T-cell (primary cell): Measurements from ENCODE around the gene ING4. TPM values are rescaled to one million over a fixed set of nuclear protein-coding genes. Genes with fewer than 3 reads are reported as not detected.

ENCODE experiments used
- ATAC-seq, 4 experiments: fragments of 200-7000 bp in 3 of 4; fragments of 150-1000 bp in 1 of 4; cut with Tn5 transposase; replicated peaks in 1 of 4; 1 replicate in 3 of 4; 2 replicates in 1 of 4; pipeline ENCODE4 v1.10.0; 2021; ENCODE audit warnings: moderate library complexity in 3 of 4, mild to moderate bottlenecking in 2 of 4, moderate number of reproducible peaks in 1 of 4
- CTCF ChIA-PET, 2 donors: fragments of 300-600 bp; sonication (Branson Sonifier 250); formaldehyde crosslinking; loops; one replicate each; lab custom pipeline; 2022; ENCODE audit warnings: antibody characterized with exemption in 2 of 2; lab: Charles Lee
- POLR2A ChIA-PET, 2 donors: fragments of 300-600 bp; sonication (Branson Sonifier 250); formaldehyde crosslinking; loops; one replicate each; lab custom pipeline; 2022; ENCODE audit warnings: antibody characterized with exemption in 2 of 2; lab: Charles Lee
- DNase-seq, 35 experiments: peaks; one replicate each; pipeline versions ENCODE4 v3.0.0 to v3.0.0-alpha.2; 2013 to 2023
- H3K27ac ChIP-seq: one replicate; pipeline ENCODE4 v1.5.1; 2013; ENCODE audit warnings: low read length
- H3K27me3 ChIP-seq, 2 experiments: replicated peaks in 1 of 2; 1 replicate in 1 of 2; 2 replicates in 1 of 2; pipeline versions ENCODE4 v1.6.1 to v1.7.0; 2013; ENCODE audit warnings: low read length in 1 of 2, mixed read lengths in 1 of 2; ENCODE audit not compliant: control insufficient read depth in 2 of 2, insufficient read depth in 2 of 2; ENCODE audit errors: extremely low read depth in 1 of 2
- H3K36me3 ChIP-seq, 2 donors: 1 replicate in 1 of 2; 2 replicates in 1 of 2; pipeline versions ENCODE4 v1.6.1 to v1.7.0; 2013; ENCODE audit warnings: low read length in 1 of 2; ENCODE audit not compliant: control insufficient read depth in 2 of 2, insufficient read depth in 1 of 2; ENCODE audit errors: extremely low read depth in 1 of 2
- H3K4me1 ChIP-seq, 2 experiments: 1 replicate in 1 of 2; 2 replicates in 1 of 2; pipeline versions ENCODE4 v1.6.1 to v1.7.0; 2013; ENCODE audit warnings: low read length in 2 of 2, mixed read lengths in 1 of 2; ENCODE audit not compliant: insufficient read depth in 2 of 2, control insufficient read depth in 1 of 2; ENCODE audit errors: extremely low read depth in 1 of 2
- H3K4me3 ChIP-seq, 2 donors: 1 replicate in 1 of 2; 2 replicates in 1 of 2; pipeline versions ENCODE4 v1.5.1 to v1.7.0; 2013; ENCODE audit warnings: mild to moderate bottlenecking in 2 of 2, low read length in 1 of 2, moderate library complexity in 1 of 2; ENCODE audit not compliant: control insufficient read depth in 1 of 2; ENCODE audit errors: extremely low read depth in 1 of 2
- H3K9me3 ChIP-seq: 2 replicates; pipeline ENCODE4 v1.7.0; 2013
- H3K27ac Mint-ChIP-seq, 2 donors: one replicate each; pipeline ENCODE4 v1.8.0; 2020 to 2021; ENCODE audit warnings: mild to moderate bottlenecking in 2 of 2, mixed read lengths in 2 of 2
- H3K27me3 Mint-ChIP-seq, 2 donors: one replicate each; pipeline ENCODE4 v1.8.0; 2021 to 2022; ENCODE audit warnings: mixed read lengths in 2 of 2
- H3K36me3 Mint-ChIP-seq: one replicate; pipeline ENCODE4 v1.8.0; 2021; ENCODE audit warnings: mixed read lengths
- H3K4me1 Mint-ChIP-seq, 3 donors: one replicate each; pipeline ENCODE4 v1.8.0; 2020 to 2022; ENCODE audit warnings: mixed read lengths in 3 of 3, mild to moderate bottlenecking in 1 of 3
- H3K4me3 Mint-ChIP-seq, 3 donors: one replicate each; pipeline ENCODE4 v1.8.0; 2020 to 2022; ENCODE audit warnings: mild to moderate bottlenecking in 3 of 3, mixed read lengths in 3 of 3, moderate library complexity in 3 of 3
- H3K9me3 Mint-ChIP-seq, 3 donors: one replicate each; pipeline ENCODE4 v1.8.0; 2020 to 2022; ENCODE audit warnings: mixed read lengths in 3 of 3
- WGBS: methylation state at CpG from one replicate; pipeline ENCODE4 v1.1.5; 2013; ENCODE audit warnings: missing lambda C conversion rate; ENCODE audit not compliant: insufficient coverage; 5-methylcytosine and 5-hydroxymethylcytosine counted together
- total RNA-seq, 35 experiments: library from RNA in 6 of 35; stranded (reverse) in 6 of 35; fragments of 120-200 nt in 1 of 35; gene quantifications; one replicate each; pipeline versions ENCODE4 v1.2.1 to v1.2.4 and lab custom pipeline; 2013 to 2026

ING4 gene
- total RNA-seq, 5 donors from 2014 or later (not counting 1 experiment from before 2014, with no cell fraction given), result 34.0 to 71.3 (median 64.5) TPM

GRCh38 chr12:6630736-6631135 is 32.2 kb downstream of the ING4 start:
- Histone ChIP-seq H3K4me3 (peak overlapping the region in 1 of 2 donors; percentile 38), H3K4me1 (peaks cover 34 to 79% of the 10 kb centered on the region in 2 experiments), H3K9me3 (no peaks in the 10 kb centered on the region), H3K27ac (peak overlapping the region; percentile 90), H3K27me3 (no peaks in the 10 kb centered on the region), H3K36me3 (peaks cover 0 to 2% of the 10 kb centered on the region in 2 donors)
- DNase-seq, result no peak
- H3K27me3 Mint-ChIP-seq, result no peaks in the 10 kb centered on the region
- H3K4me1 Mint-ChIP-seq, result peaks cover 64 to 68% (median 66%) of the 10 kb centered on the region in 3 donors
- POLR2A ChIA-PET, result interaction anchor here in 1 of 2 donors (0.6 to 0.8 kb wide), 2 partner anchors 58 to 288 kb away, joined by 3 read pairs; partner anchors contain the start of gene ZNF384
- H3K4me3 Mint-ChIP-seq, result peak overlapping the region; percentile 79 to 88 (median 82)
- CTCF ChIA-PET, result interaction anchor here (0.6 to 0.7 kb wide), 3 partner anchors 15 to 242 kb away, joined by 4 to 8 read pairs (median 6); partner anchors contain the start of gene SPSB2 (in 1 of the 2)
- ATAC-seq, result no peak
- 81% methylated on average over 4 of the region's 5 CpGs for WGBS
- H3K9me3 Mint-ChIP-seq, result no peaks in the 10 kb centered on the region
- no peaks in the 10 kb centered on the region for H3K36me3 Mint-ChIP-seq
- H3K27ac Mint-ChIP-seq, result peak overlapping the region; percentile 98 to 99

- Histone ChIP-seq H3K4me1 (peaks cover 23 to 48% of the 10 kb centered on the region in 2 experiments), H3K36me3 (peaks cover 0 to 2% of the 10 kb centered on the region in 2 donors), H3K9me3 (no peaks in the 10 kb centered on the region), H3K27me3 (no peaks in the 10 kb centered on the region), H3K4me3 (peak overlapping the region; percentile 45 to 49), H3K27ac (peak overlapping the region; percentile 27)
- H3K4me1 Mint-ChIP-seq, result peaks cover 44 to 49% (median 45%) of the 10 kb centered on the region in 3 donors
- H3K4me3 Mint-ChIP-seq, result peak overlapping the region; percentile 74 to 84 (median 82)
- DNase-seq, result peak in 27 of 35 experiments; percentile 23 to 79 (median 51)
- ATAC-seq, result peak; percentile 76 to 86 (median 80)
- POLR2A ChIA-PET, result interaction anchor here (0.6 to 1.6 kb wide), 10 partner anchors 12 to 1013 kb away, joined by 3 to 8 read pairs (median 4); partner anchors contain the start of genes CHD4 (in 1 of the 2) and ZNF384 (in 1 of the 2)
- CTCF ChIA-PET, result interaction anchor here (0.5 to 1.2 kb wide), 12 partner anchors 9 to 348 kb away, joined by 3 to 11 read pairs (median 4); partner anchors contain the start of gene ZNF384 (in 1 of the 2)
- H3K36me3 Mint-ChIP-seq, result no peaks in the 10 kb centered on the region
- H3K9me3 Mint-ChIP-seq, result no peaks in the 10 kb centered on the region
- no peaks in the 10 kb centered on the region for H3K27me3 Mint-ChIP-seq
- H3K27ac Mint-ChIP-seq, result peak overlapping the region; percentile 84 to 86
- WGBS, result 3% methylated on average over 5 of the region's 7 CpGs
Measured at GRCh38 chr12:6627616-6628015, 35.3 kb downstream of the ING4 start.

- peak overlapping the region; percentile 74 to 84 (median 82) for H3K4me3 Mint-ChIP-seq
- H3K36me3 ChIP-seq, result peaks cover 0 to 2% of the 10 kb centered on the region in 2 donors
Measured at GRCh38 chr12:6626654-6627283, 36.1 kb downstream of the ING4 start.

GRCh38 chr12:6620885-6621274 is 42.0 kb downstream of the ING4 start:
- no peak overlapping the region for H3K27ac ChIP-seq
- Mint-ChIP-seq H3K4me3 (peak overlapping the region; percentile 55 to 66 (median 65)), H3K27me3 (no peaks in the 10 kb centered on the region), H3K4me1 (peaks cover 17 to 26% (median 25%) of the 10 kb centered on the region in 3 donors), H3K36me3 (peaks cover 7% of the 10 kb centered on the region), H3K27ac (peak overlapping the region; percentile 76 to 84), H3K9me3 (no peaks in the 10 kb centered on the region)
- H3K4me1 ChIP-seq, result peaks cover 0 to 20% of the 10 kb centered on the region in 2 experiments
- no peaks in the 10 kb centered on the region for H3K27me3 ChIP-seq
- H3K9me3 ChIP-seq, result no peaks in the 10 kb centered on the region
- H3K4me3 ChIP-seq, result no peak overlapping the region
- H3K36me3 ChIP-seq, result peaks cover 7 to 14% of the 10 kb centered on the region in 2 donors
- DNase-seq, result no peak
- 95% methylated on average over 29 of the region's 29 CpGs for WGBS
- ChIA-PET CTCF (interaction anchor here (0.5 to 1.8 kb wide), 3 partner anchors 13 to 64 kb away, joined by 3 to 6 read pairs (median 3); no protein-coding TSS in a partner anchor), POLR2A (interaction anchor here (0.6 to 1.6 kb wide), 3 partner anchors 12 to 136 kb away, joined by 3 to 4 read pairs (median 4); no protein-coding TSS in a partner anchor)
- no peak for ATAC-seq

More at GRCh38 chr12:6626654-6627283, 36.1 kb downstream of the ING4 start:
- CTCF ChIA-PET, result interaction anchor here in 1 of 2 donors (1.1 kb wide), 1 partner anchor 63 kb away, joined by 11 read pairs; the partner anchor contains the start of gene ZNF384
- Mint-ChIP-seq H3K9me3 (no peaks in the 10 kb centered on the region), H3K36me3 (no peaks in the 10 kb centered on the region), H3K4me1 (peaks cover 35 to 41% (median 36%) of the 10 kb centered on the region in 3 donors), H3K27ac (peak overlapping the region; percentile 84 to 86), H3K27me3 (no peaks in the 10 kb centered on the region)
- Histone ChIP-seq H3K4me1 (peaks cover 17 to 40% of the 10 kb centered on the region in 2 experiments), H3K27ac (peak overlapping the region; percentile 27), H3K4me3 (peak overlapping the region in 1 of 2 donors; percentile 45), H3K27me3 (no peaks in the 10 kb centered on the region), H3K9me3 (no peaks in the 10 kb centered on the region)
- ATAC-seq, result peak in 1 of 4 experiments; percentile 34
- POLR2A ChIA-PET, result interaction anchor here in 1 of 2 donors (0.6 to 1.6 kb wide), 2 partner anchors 16 to 63 kb away, joined by 4 read pairs; partner anchors contain the start of gene ZNF384
- WGBS, result 93% methylated on average over 6 of the region's 8 CpGs
- peak in 2 of 35 experiments; percentile 14 to 26 for DNase-seq

- Mint-ChIP-seq H3K4me3 (peak overlapping the region; percentile 55 to 66 (median 65)), H3K9me3 (no peaks in the 10 kb centered on the region), H3K27ac (peak overlapping the region; percentile 81 to 84), H3K36me3 (peaks cover 7% of the 10 kb centered on the region), H3K4me1 (peaks cover 17 to 26% (median 25%) of the 10 kb centered on the region in 3 donors), H3K27me3 (no peaks in the 10 kb centered on the region)
- H3K4me1 ChIP-seq, result peaks cover 0 to 20% of the 10 kb centered on the region in 2 experiments
- no peak overlapping the region for H3K4me3 ChIP-seq
- POLR2A ChIA-PET, result interaction anchor here in 1 of 2 donors (0.8 to 1.6 kb wide), 2 partner anchors 12 to 67 kb away, joined by 3 to 4 read pairs; no protein-coding TSS in a partner anchor
- ATAC-seq (peak; percentile 62 to 80 (median 72)), DNase-seq (peak in 19 of 35 experiments; percentile 27 to 81 (median 48))
- H3K36me3 ChIP-seq, result peaks cover 7 to 14% of the 10 kb centered on the region in 2 donors
- no peaks in the 10 kb centered on the region for H3K27me3 ChIP-seq
- WGBS, result 65% methylated on average over 88 of the region's 88 CpGs
- CTCF ChIA-PET, result interaction anchor here (0.8 to 1.8 kb wide), 4 partner anchors 12 to 69 kb away, joined by 3 to 7 read pairs (median 6); partner anchors contain the start of gene ZNF384 (in 1 of the 2)
- H3K27ac ChIP-seq, result no peak overlapping the region
- H3K9me3 ChIP-seq, result no peaks in the 10 kb centered on the region
Measured at GRCh38 chr12:6620137-6620884, 42.6 kb downstream of the ING4 start.
